GM18861 (cell line): ENCODE data around the gene NUDT8.
"Not testable (repeated sequence)": the region's sequence is repeated elsewhere in the genome, so short reads cannot be mapped to it uniquely, and the experiment has no call there.

Experiments used
- ATAC-seq: cut with Tn5 transposase; IDR thresholded peaks from one replicate; pipeline ENCODE4 v1.9.1; 2021; ENCODE audit not compliant: unreplicated experiment

The NUDT8 gene

GRCh38 chr11:67642173-67643120 lies 12.7 kb upstream of the NUDT8 start:
- no peak for ATAC-seq

GRCh38 chr11:67641338-67642172 lies 11.8 kb upstream of the NUDT8 start:
- ATAC-seq = no peak

- ATAC-seq = no peak
These were observed 11.1 kb upstream of the NUDT8 start for GRCh38 chr11:67640758-67641337.

GRCh38 chr11:67640021-67640757 lies 10.5 kb upstream of the NUDT8 start:
- ATAC-seq = no peak

GRCh38 chr11:67639438-67639859 lies 9.7 kb upstream of the NUDT8 start, which contains the start of gene TBX10:
TBX10 (minus strand) TSS chr11:67639763; CDS start chr11:67639472, 291 bp downstream.
- ATAC-seq = no peak

- no peak for ATAC-seq
These were observed 9.0 kb upstream of the NUDT8 start for GRCh38 chr11:67638535-67639437.

- not testable (repeated sequence) for ATAC-seq
These were observed 7.7 kb upstream of the NUDT8 start for GRCh38 chr11:67637441-67637840.

GRCh38 chr11:67636962-67637361 lies 7.2 kb upstream of the NUDT8 start:
- no peak for ATAC-seq

GRCh38 chr11:67635231-67635521 lies 5.4 kb upstream of the NUDT8 start:
- ATAC-seq = no peak

GRCh38 chr11:67634366-67635230 lies 4.9 kb upstream of the NUDT8 start:
- no peak for ATAC-seq

GRCh38 chr11:67633758-67634365 lies 4.1 kb upstream of the NUDT8 start:
- ATAC-seq = no peak

- ATAC-seq = no peak
These were observed 3.4 kb upstream of the NUDT8 start for GRCh38 chr11:67632982-67633755.

- ATAC-seq = no peak
These were observed 2.6 kb upstream of the NUDT8 start for GRCh38 chr11:67632175-67632981.

GRCh38 chr11:67631853-67632174 lies 2.1 kb upstream of the NUDT8 start:
- no peak for ATAC-seq

- no peak for ATAC-seq
These were observed 1.7 kb upstream of the NUDT8 start for GRCh38 chr11:67631411-67631810.

- no peak for ATAC-seq
These were observed 1.2 kb upstream of the NUDT8 start for GRCh38 chr11:67630943-67631331.
